Measurements from ENCODE around the gene TNK2. TPM values are rescaled to one million over a fixed set of nuclear protein-coding genes. Genes with fewer than 3 reads are reported as not detected.

The TNK2 gene
- total and polyA plus RNA-seq, 2 of the 8 experiments (the other 6 are each of a cell fraction or from before 2014, with no cell fraction given) = 10.4 to 33.9 TPM

DNA sequence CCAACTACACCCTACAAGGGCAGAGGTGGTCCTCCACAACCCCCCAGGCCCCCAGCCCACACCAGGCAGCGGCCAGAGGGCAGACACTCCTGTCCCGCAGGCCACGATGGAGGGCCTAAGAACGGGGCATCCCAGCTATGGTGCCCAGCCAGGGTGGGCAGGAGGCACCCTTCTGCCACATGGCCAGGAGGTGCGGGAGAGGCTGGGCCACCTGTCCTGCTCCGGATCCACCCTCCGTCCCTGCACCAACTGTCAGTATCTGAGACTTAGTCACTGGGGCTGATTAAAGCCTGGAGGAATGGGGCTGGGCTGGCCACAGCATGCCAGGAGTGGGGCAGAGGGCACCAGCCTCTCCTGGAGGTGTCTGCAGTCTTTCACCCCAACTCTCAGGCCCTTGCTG, 37.9 kb downstream of the TNK2 start:
- Histone ChIP-seq H3K14ac (ENCODE audit: insufficient read length) (no peak overlapping the region), H3K79me2 (ENCODE audit: control insufficient read depth in 1 of 2, insufficient read depth in 2 of 2, low read length in 2 of 2) (no peaks in the 10 kb centered on the region), H3K9me3 (ENCODE audit: insufficient read depth in 2 of 2, low read depth in 1 of 2, low read length in 1 of 2) (no peaks in the 10 kb centered on the region), H3K27ac (ENCODE audit: low read depth, low read length) (no peak overlapping the region), H4K8ac (ENCODE audit: extremely low read depth, insufficient read depth, low read length) (no peak overlapping the region), H4K20me1 (replicated peaks in 1 of 2; ENCODE audit: control insufficient read depth in 1 of 2, insufficient read depth in 2 of 2, low read length in 2 of 2) (peaks cover 0 to 8% of the 10 kb centered on the region in 2 experiments), H3K23ac (ENCODE audit: insufficient read length) (no peak overlapping the region), H3K36me3 (ENCODE audit: control insufficient read depth in 2 of 4, insufficient read depth in 4 of 4, low read length in 3 of 4) (peaks cover 0 to 21% (median 0%) of the 10 kb centered on the region in 4 experiments; a peak in 4 of 8 replicates), H3K4ac (replicated peaks; ENCODE audit: insufficient read length, low read depth, low read length) (no peak overlapping the region), H3K27me3 (replicated peaks in 1 of 4; ENCODE audit: control insufficient read depth in 3 of 4, extremely low read depth in 1 of 4, insufficient read depth in 3 of 4, low read length in 3 of 4) (no peaks in the 10 kb centered on the region), H3K9ac (replicated peaks in 1 of 4; ENCODE audit: extremely low read depth in 1 of 4, low read depth in 3 of 4, low read length in 3 of 4) (no peak overlapping the region), H3K4me1 (replicated peaks in 1 of 4; ENCODE audit: control insufficient read depth in 3 of 4, insufficient read depth in 4 of 4, low read length in 3 of 4) (no peaks in the 10 kb centered on the region), H2BK20ac (ENCODE audit: low read length) (no peak overlapping the region), H2BK5ac (ENCODE audit: low read depth, low read length) (no peak overlapping the region), H3K79me1 (ENCODE audit: low read depth, low read length) (no peaks in the 10 kb centered on the region), H2BK120ac (replicated peaks; ENCODE audit: low read depth, low read length) (no peak overlapping the region), H2BK15ac (ENCODE audit: low read length) (no peak overlapping the region), H4K91ac (replicated peaks; ENCODE audit: insufficient read length, low read length) (no peak overlapping the region), H3K18ac (ENCODE audit: extremely low read depth, low read length) (no peak overlapping the region), H2BK12ac (ENCODE audit: low read depth, low read length) (no peak overlapping the region), H3K4me2 (ENCODE audit: insufficient read depth in 1 of 2, low read depth in 2 of 2, low read length in 2 of 2) (no peak overlapping the region), H2AK5ac (ENCODE audit: low read depth, low read length) (no peak overlapping the region), H3K4me3 (ENCODE audit: extremely low read depth in 1 of 4, insufficient read depth in 2 of 4, low read depth in 3 of 4, low read length in 4 of 4) (no peak overlapping the region), H4K5ac (ENCODE audit: insufficient read length, low read depth, low read length) (no peak overlapping the region), H2AFZ (ENCODE audit: low read length) (no peak overlapping the region), H3K56ac (replicated peaks; ENCODE audit: insufficient read length, low read depth, low read length) (no peak overlapping the region), H3K23me2 (ENCODE audit: low read depth, low read length) (no peaks in the 10 kb centered on the region)
- no peak for DNase-seq (ENCODE audit: low read depth in 1 of 2, low spot score in 2 of 2)
- WGBS, 2 experiments (ENCODE audit: extremely low coverage in 1 of 2, insufficient coverage in 1 of 2, insufficient read length in 1 of 2, insufficient replicate concordance in 2 of 2, low coverage in 1 of 2, low lambda C conversion rate in 2 of 2, missing lambda C conversion rate in 1 of 2) = 69% methylated on average over 5 of the region's 7 CpGs; no CpG with 5 or more reads in 1 of the 2 experiments
- FAIRE-seq = no peak
- ChIA-PET POLR2A (ENCODE audit: partially characterized antibody) (no interaction called here), CTCF (ENCODE audit: partially characterized antibody) (interaction anchor here (1.3 to 8.8 kb wide), 4 partner anchors 11 to 21 kb away, joined by 4 to 95 read pairs (median 6); no protein-coding TSS in a partner anchor)
- TF ChIP-seq CHD2 (IDR thresholded peaks at IDR 0.05; ENCODE audit: low read length) (no peak), POU5F1 (IDR thresholded peaks at IDR 0.05; ENCODE audit: low read depth, low read length) (no peak), RXRA (IDR thresholded peaks at IDR 0.05; ENCODE audit: insufficient read depth, low read depth, low read length) (no peak), HDAC6 (IDR thresholded peaks at IDR 0.05; ENCODE audit: low read depth, low read length) (no peak), HDAC2 (IDR thresholded peaks at IDR 0.05; ENCODE audit: borderline replicate concordance in 1 of 2, low read depth in 2 of 2, low read length in 2 of 2) (no peak), SUZ12 (IDR thresholded peaks at IDR 0.05; ENCODE audit: low read length) (no peak), ZNF274 (IDR thresholded peaks at IDR 0.05; ENCODE audit: borderline replicate concordance, extremely low read depth, low read length) (no peak), CTBP2 (IDR thresholded peaks at IDR 0.05; ENCODE audit: borderline replicate concordance, insufficient read depth, insufficient read length, low read length) (no peak), FOSL1 (IDR thresholded peaks at IDR 0.05; ENCODE audit: insufficient read depth, low read depth, low read length) (no peak)
- TF ChIP-seq, protein P1, sequence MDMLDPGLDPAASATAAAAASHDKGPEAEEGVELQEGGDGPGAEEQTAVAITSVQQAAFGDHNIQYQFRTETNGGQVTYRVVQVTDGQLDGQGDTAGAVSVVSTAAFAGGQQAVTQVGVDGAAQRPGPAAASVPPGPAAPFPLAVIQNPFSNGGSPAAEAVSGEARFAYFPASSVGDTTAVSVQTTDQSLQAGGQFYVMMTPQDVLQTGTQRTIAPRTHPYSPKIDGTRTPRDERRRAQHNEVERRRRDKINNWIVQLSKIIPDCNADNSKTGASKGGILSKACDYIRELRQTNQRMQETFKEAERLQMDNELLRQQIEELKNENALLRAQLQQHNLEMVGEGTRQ (IDR thresholded peaks at IDR 0.05; ENCODE audit: low read length) = no peak
